Measurements from ENCODE around the gene SKAP1.

- TF ChIP-seq CTCF (IDR thresholded peaks at IDR 0.05 in 8 of 11, conservative IDR thresholded peaks at IDR 0.05 in 3 of 11) = no peak
- TF ChIP-seq POLR2A (IDR thresholded peaks at IDR 0.05) = no peak
Observed at GRCh38 chr17:48239603-48239995, 190.4 kb downstream of the SKAP1 start.
